VCaP (cell line): Measurements from ENCODE around the gene NCMAP.

Source experiments
- H3K27ac ChIP-seq: fragments of 450-650 bp; 2 replicates; pipeline ENCODE4 v1.5.1; 2017
- CTCF ChIP-seq: fragments of 450-650 bp; conservative IDR thresholded peaks from 2 replicates; pipeline ENCODE4 v1.5.1; 2017; ENCODE audit warnings: mild to moderate bottlenecking, moderate library complexity

Gene NCMAP

DNA sequence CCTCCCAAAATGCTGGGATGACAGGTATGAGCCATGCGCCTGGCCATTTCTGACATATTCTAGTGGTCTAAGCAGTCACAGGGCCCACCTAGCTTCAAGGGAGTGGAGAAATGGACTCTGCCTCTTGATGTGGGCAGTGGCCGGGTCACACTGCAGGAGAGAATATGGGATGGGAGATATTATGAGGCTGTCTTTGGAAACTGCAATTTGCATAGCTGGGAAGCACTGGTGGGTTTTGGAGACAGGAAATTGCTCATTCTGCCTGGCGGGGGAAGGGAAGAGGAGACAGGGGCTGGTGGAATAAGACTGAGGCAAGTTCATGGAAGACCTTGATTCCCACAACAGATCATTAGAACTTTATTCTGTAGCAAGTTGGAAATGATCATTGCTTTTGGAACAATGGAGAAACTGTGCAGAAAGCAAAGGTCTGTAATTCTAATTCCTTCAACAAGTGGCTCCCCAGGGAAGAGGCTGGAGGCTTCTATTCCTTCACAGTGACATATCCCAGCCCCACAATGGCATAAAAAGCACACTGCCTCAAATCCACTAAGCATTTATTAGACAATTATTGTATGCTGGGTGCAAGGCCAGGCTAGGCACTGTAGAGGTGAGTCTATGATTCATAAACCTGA, 10.5 kb downstream of the NCMAP start:
- no peak for TF ChIP-seq CTCF
- no peak overlapping the region for H3K27ac ChIP-seq

DNA sequence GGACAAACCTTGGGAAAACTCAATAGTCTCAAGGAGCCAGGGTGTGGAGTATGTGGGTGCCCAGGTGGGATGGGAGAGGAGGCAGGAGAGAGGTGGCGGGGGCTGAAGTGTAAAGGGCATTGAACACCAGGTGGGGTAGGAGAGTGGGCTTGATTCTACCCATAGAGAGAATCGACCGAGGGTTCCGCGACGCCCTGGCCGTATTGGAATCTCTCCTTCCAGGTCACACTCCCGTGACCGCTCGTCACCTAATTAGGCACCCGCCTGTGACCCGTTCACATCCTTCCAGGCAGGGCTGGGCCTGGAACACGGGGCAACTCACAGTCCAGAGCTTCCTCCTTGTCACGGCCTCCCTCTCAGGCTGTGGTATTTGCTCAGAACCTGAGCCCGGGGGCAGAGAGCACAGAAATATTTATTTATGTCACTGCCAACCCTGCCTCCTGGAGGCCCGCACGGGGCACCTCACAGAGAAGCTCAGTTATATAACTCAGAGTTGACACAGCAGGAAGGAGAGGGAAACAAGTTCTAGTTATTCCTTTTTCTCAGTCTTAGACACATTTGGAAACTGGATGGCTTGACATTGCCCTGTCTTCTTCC, 12.0 kb downstream of the NCMAP start:
- peak; percentile 20; the same call in 1 of the 2 replicates for TF ChIP-seq CTCF
- H3K27ac ChIP-seq: peak overlapping the region; percentile 29

DNA sequence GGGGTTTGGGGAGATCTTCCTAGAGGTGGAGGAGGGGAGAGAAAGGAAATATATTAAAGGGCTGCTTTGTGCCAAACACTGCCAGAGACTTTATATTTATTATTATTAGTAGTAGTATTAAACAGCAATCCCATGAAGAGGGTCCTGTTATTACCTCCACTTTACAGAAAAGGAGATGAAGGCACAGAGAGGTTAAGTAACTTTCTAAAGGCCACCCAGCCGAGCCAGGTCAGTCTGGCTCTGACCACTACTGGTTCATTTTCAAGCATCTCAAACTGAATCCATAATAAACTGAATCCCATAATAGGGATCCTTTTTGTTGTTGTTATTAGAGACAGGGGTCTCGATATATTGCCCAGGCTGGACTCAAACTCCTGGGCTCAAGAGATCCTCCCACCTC, 12.6 kb downstream of the NCMAP start:
- TF ChIP-seq CTCF: no peak
- H3K27ac ChIP-seq: peak overlapping the region; percentile 29

GRCh38 chr1:24570265-24571125, 14.6 kb downstream of the NCMAP start:
- no peak for TF ChIP-seq CTCF
- no peak overlapping the region for H3K27ac ChIP-seq

- no peak for TF ChIP-seq CTCF
- H3K27ac ChIP-seq: no peak overlapping the region
These were observed 16.4 kb downstream of the NCMAP start for GRCh38 chr1:24572301-24572700.

GRCh38 chr1:24575905-24576587, 20.2 kb downstream of the NCMAP start:
- no peak overlapping the region for H3K27ac ChIP-seq
- no peak for TF ChIP-seq CTCF

GRCh38 chr1:24578846-24579245, 23.0 kb downstream of the NCMAP start:
- no peak for TF ChIP-seq CTCF

More at GRCh38 chr1:24578846-24579245, 23.0 kb downstream of the NCMAP start:
- no peak overlapping the region for H3K27ac ChIP-seq
